Measurements from ENCODE around the gene HES6. TPM values are rescaled to one million over a fixed set of nuclear protein-coding genes. Genes with fewer than 3 reads are reported as not detected.
A peak's percentile ranks its signal among the peaks of the same experiment; 100 is the strongest.

HES6 gene
- total RNA-seq, 1 experiment from 2014 or later = 9.8 TPM

DNA sequence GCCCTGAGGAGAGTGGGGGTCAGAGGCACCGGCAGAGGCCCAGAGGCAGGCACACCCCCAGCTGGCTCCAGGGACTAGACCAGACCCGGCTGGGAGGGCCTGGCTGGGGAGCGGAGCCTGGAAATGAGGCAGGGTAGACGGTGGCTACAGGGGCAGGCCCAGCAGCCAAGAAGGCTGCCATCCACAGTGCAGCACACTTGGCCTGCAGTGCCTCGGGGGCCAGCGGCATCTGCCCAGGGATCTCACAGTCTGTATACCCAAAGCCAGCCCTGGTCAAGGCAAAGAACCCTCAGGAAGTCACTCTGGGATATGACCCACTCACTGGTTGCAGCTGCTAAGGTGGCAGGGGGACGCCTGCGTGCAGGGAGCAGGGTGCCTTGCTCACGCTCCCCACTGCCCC, 30.8 kb upstream of the HES6 start:
- BruUV-seq (replicated peaks) = no TSS peak
- H3K27ac ChIP-seq (ENCODE audit: low read length) = no peak overlapping the region
- ATAC-seq (no peak), DNase-seq (no peak)
- no peak overlapping the region for H3K9ac ChIP-seq (ENCODE audit: low read length)
- no peaks in the 10 kb centered on the region for H3K79me2 ChIP-seq (ENCODE audit: low read length)
- intact Hi-C loops (cut with micrococcal nuclease) = no loop called here
- no peak for TF ChIP-seq EZH2 (IDR thresholded peaks at IDR 0.05; ENCODE audit: low read length, unreplicated experiment)
- peaks cover 2% of the 10 kb centered on the region; the same call in 1 of the 2 replicates for H3K36me3 ChIP-seq (ENCODE audit: low read depth, low read length)
- ChIA-PET CTCF (no interaction called here), POLR2A (ENCODE audit: unreplicated experiment) (interaction anchor here (0.6 kb wide), 1 partner anchor 18 kb away, joined by 4 read pairs; the partner anchor contains the start of gene PER2)
- no peaks in the 10 kb centered on the region for H3F3A ChIP-seq (ENCODE audit: low read length, unreplicated experiment)
- H4K20me1 ChIP-seq (ENCODE audit: low read length) = no peaks in the 10 kb centered on the region
- no peaks in the 10 kb centered on the region for H3K9me3 ChIP-seq (ENCODE audit: low read length)
- no peaks in the 10 kb centered on the region for H3K9me2 ChIP-seq (replicated peaks; ENCODE audit: low read length)
- no peak overlapping the region for H3K4me3 ChIP-seq (ENCODE audit: low read length)
- no peak overlapping the region for H3K4me2 ChIP-seq (ENCODE audit: low read length)
- H3K4me1 ChIP-seq (ENCODE audit: insufficient read depth, low read length) = peaks cover 7% of the 10 kb centered on the region; the same call in 1 of the 2 replicates
- H3K27me3 ChIP-seq (ENCODE audit: low read length) = no peaks in the 10 kb centered on the region
- no peak overlapping the region for H2AFZ ChIP-seq (ENCODE audit: low read length)

- Histone ChIP-seq H3K9me3 (ENCODE audit: low read length) (no peaks in the 10 kb centered on the region), H3K9ac (ENCODE audit: low read length) (no peak overlapping the region), H3K4me1 (ENCODE audit: insufficient read depth, low read length) (peaks cover 7% of the 10 kb centered on the region; the same call in 1 of the 2 replicates), H3K4me2 (ENCODE audit: low read length) (no peak overlapping the region), H4K20me1 (ENCODE audit: low read length) (no peaks in the 10 kb centered on the region), H2AFZ (ENCODE audit: low read length) (no peak overlapping the region), H3K4me3 (ENCODE audit: low read length) (no peak overlapping the region), H3K27ac (ENCODE audit: low read length) (no peak overlapping the region), H3K27me3 (ENCODE audit: low read length) (no peaks in the 10 kb centered on the region), H3K9me2 (replicated peaks; ENCODE audit: low read length) (no peaks in the 10 kb centered on the region), H3K79me2 (ENCODE audit: low read length) (no peaks in the 10 kb centered on the region), H3F3A (ENCODE audit: low read length, unreplicated experiment) (no peaks in the 10 kb centered on the region), H3K36me3 (ENCODE audit: low read depth, low read length) (peaks cover 4% of the 10 kb centered on the region)
- CTCF ChIA-PET = no interaction called here
- TF ChIP-seq EZH2phosphoT487 (IDR thresholded peaks at IDR 0.05; ENCODE audit: borderline replicate concordance, low read length) (no peak), EZH2 (IDR thresholded peaks at IDR 0.05; ENCODE audit: low read length, unreplicated experiment) (no peak)
- TF ChIP-seq, protein P1, sequence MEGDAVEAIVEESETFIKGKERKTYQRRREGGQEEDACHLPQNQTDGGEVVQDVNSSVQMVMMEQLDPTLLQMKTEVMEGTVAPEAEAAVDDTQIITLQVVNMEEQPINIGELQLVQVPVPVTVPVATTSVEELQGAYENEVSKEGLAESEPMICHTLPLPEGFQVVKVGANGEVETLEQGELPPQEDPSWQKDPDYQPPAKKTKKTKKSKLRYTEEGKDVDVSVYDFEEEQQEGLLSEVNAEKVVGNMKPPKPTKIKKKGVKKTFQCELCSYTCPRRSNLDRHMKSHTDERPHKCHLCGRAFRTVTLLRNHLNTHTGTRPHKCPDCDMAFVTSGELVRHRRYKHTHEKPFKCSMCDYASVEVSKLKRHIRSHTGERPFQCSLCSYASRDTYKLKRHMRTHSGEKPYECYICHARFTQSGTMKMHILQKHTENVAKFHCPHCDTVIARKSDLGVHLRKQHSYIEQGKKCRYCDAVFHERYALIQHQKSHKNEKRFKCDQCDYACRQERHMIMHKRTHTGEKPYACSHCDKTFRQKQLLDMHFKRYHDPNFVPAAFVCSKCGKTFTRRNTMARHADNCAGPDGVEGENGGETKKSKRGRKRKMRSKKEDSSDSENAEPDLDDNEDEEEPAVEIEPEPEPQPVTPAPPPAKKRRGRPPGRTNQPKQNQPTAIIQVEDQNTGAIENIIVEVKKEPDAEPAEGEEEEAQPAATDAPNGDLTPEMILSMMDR (conservative IDR thresholded peaks at IDR 0.05; ENCODE audit: low read depth, low read length) = no peak
- DNase-seq (no peak), ATAC-seq (no peak)
- POLR2A ChIA-PET (ENCODE audit: unreplicated experiment) = no interaction called here
- BruUV-seq (replicated peaks) = no TSS peak
- intact Hi-C loops (cut with micrococcal nuclease) = no loop called here
Measured at GRCh38 chr2:238269741-238270140, 29.9 kb upstream of the HES6 start.

GRCh38 chr2:238267884-238268680, 28.2 kb upstream of the HES6 start:
- Histone ChIP-seq H3K79me2 (ENCODE audit: low read length) (no peaks in the 10 kb centered on the region), H3K4me2 (ENCODE audit: low read length) (no peak overlapping the region), H3F3A (ENCODE audit: low read length, unreplicated experiment) (no peaks in the 10 kb centered on the region), H2AFZ (ENCODE audit: low read length) (no peak overlapping the region), H3K4me1 (ENCODE audit: insufficient read depth, low read length) (peaks cover 7% of the 10 kb centered on the region; the same call in 1 of the 2 replicates), H3K9ac (ENCODE audit: low read length) (no peak overlapping the region), H4K20me1 (ENCODE audit: low read length) (no peaks in the 10 kb centered on the region), H3K9me3 (ENCODE audit: low read length) (no peaks in the 10 kb centered on the region), H3K27ac (ENCODE audit: low read length) (no peak overlapping the region), H3K36me3 (ENCODE audit: low read depth, low read length) (peaks cover 7% of the 10 kb centered on the region), H3K9me2 (replicated peaks; ENCODE audit: low read length) (no peaks in the 10 kb centered on the region), H3K4me3 (ENCODE audit: low read length) (no peak overlapping the region), H3K27me3 (ENCODE audit: low read length) (no peaks in the 10 kb centered on the region)
- intact Hi-C loops (cut with micrococcal nuclease) = no loop called here
- no peak for TF ChIP-seq EZH2phosphoT487 (IDR thresholded peaks at IDR 0.05; ENCODE audit: borderline replicate concordance, low read length)
- TF ChIP-seq, protein P1 (conservative IDR thresholded peaks at IDR 0.05; ENCODE audit: low read depth, low read length) = peak; percentile 28; the same call in 1 of the 2 replicates
- no TSS peak for BruUV-seq (replicated peaks)
- ChIA-PET CTCF (no interaction called here), POLR2A (ENCODE audit: unreplicated experiment) (no interaction called here)
- no peak for ATAC-seq
- no peak for DNase-seq
